Vagina (tissue), 2 donors: Measurements from ENCODE around the gene ITPR3. TPM values are rescaled to one million over a fixed set of nuclear protein-coding genes. Genes with fewer than 3 reads are reported as not detected.

Source experiments
- DNase-seq, 2 donors: peaks; one replicate each; pipeline ENCODE4 v3.0.0-alpha.2; 2017; ENCODE audit errors: extremely low spot score in 2 of 2
- H3K27ac ChIP-seq: fragments of 200-600 bp; sonication (generic); one replicate; pipeline ENCODE4 v1.5.1; 2019
- H3K27me3 ChIP-seq: fragments of 200-600 bp; sonication (generic); one replicate; pipeline ENCODE4 v1.5.1; 2019
- H3K36me3 ChIP-seq, 2 donors: fragments of 200-600 bp; sonication (generic); one replicate each; pipeline ENCODE4 v1.5.1; 2017 to 2019
- H3K4me1 ChIP-seq: fragments of 200-600 bp; sonication (generic); one replicate; pipeline ENCODE4 v1.5.1; 2019
- H3K4me3 ChIP-seq, 2 donors: fragments of 200-600 bp; sonication (generic); 1 replicate in 1 of 2; 2 replicates in 1 of 2; pipeline ENCODE4 v1.5.1; 2016 to 2019
- H3K9me3 ChIP-seq: fragments of 200-600 bp; sonication (generic); one replicate; pipeline ENCODE4 v1.5.1; 2019
- CTCF ChIP-seq, 3 experiments: fragments of 450-650 bp in 2 of 3; fragments of 200-600 bp in 1 of 3; sonication (generic) in 1 of 3; IDR thresholded peaks; one replicate each; pipeline ENCODE4 v1.5.1; 2017 to 2019; ENCODE audit warnings: antibody characterized with exemption in 3 of 3, mild to moderate bottlenecking in 2 of 3, moderate library complexity in 2 of 3
- POLR2A ChIP-seq, 2 donors: fragments of 450-650 bp; IDR thresholded peaks; one replicate each; pipeline ENCODE4 v1.6.1; 2017; ENCODE audit warnings: antibody characterized with exemption in 2 of 2, mild to moderate bottlenecking in 2 of 2, moderate library complexity in 2 of 2
- POLR2AphosphoS5 ChIP-seq, 2 donors: sonication (generic); formaldehyde crosslinking; IDR thresholded peaks; one replicate each; pipeline ENCODE4 v1.9.0; 2017; ENCODE audit warnings: antibody characterized with exemption in 2 of 2, mild to moderate bottlenecking in 2 of 2, low read depth in 1 of 2; ENCODE audit not compliant: insufficient read depth in 1 of 2
- intact Hi-C: fragments of 100-400 bp; cut with DNase I; formaldehyde crosslinking; loops from one replicate; pipeline ENCODE4 v1.15.1; 2023
- total RNA-seq: library from RNA; depleted of rRNA; stranded (reverse); fragments of >200 nt; gene quantifications from one replicate; pipeline ENCODE4 v1.2.3, GENCODE V29; 2016

Gene ITPR3
- total RNA-seq, 1 donor from 2014 or later, result 50.1 TPM

- intact Hi-C loops, result no loop called here
- DNase-seq, result no peak
- H3K9me3 ChIP-seq, result no peaks in the 10 kb centered on the region
- H3K4me1 ChIP-seq, result no peaks in the 10 kb centered on the region
- TF ChIP-seq POLR2A (IDR thresholded peaks at IDR 0.05) (no peak), CTCF (IDR thresholded peaks at IDR 0.05) (no peak), POLR2AphosphoS5 (IDR thresholded peaks at IDR 0.05; ENCODE audit: insufficient read depth in 1 of 2, low read depth in 1 of 2) (no peak)
- peaks cover 0 to 73% of the 10 kb centered on the region in 2 donors for H3K36me3 ChIP-seq
- H3K27me3 ChIP-seq, result no peaks in the 10 kb centered on the region
- H3K27ac ChIP-seq, result no peak overlapping the region
- no peak overlapping the region for H3K4me3 ChIP-seq
These were observed 64.5 kb downstream of the ITPR3 start for GRCh38 chr6:33685411-33686224.

GRCh38 chr6:33686225-33686924 lies 65.3 kb downstream of the ITPR3 start:
- TF ChIP-seq CTCF (IDR thresholded peaks at IDR 0.05) (no peak), POLR2AphosphoS5 (IDR thresholded peaks at IDR 0.05; ENCODE audit: insufficient read depth in 1 of 2, low read depth in 1 of 2) (no peak), POLR2A (IDR thresholded peaks at IDR 0.05) (no peak)
- no peaks in the 10 kb centered on the region for H3K9me3 ChIP-seq
- intact Hi-C loops, result no loop called here
- H3K4me1 ChIP-seq, result no peaks in the 10 kb centered on the region
- no peak for DNase-seq
- peaks cover 0 to 76% of the 10 kb centered on the region in 2 donors for H3K36me3 ChIP-seq
- H3K4me3 ChIP-seq, result no peak overlapping the region
- H3K27ac ChIP-seq, result no peak overlapping the region
- no peaks in the 10 kb centered on the region for H3K27me3 ChIP-seq

GRCh38 chr6:33686981-33687975 lies 66.2 kb downstream of the ITPR3 start:
- H3K4me1 ChIP-seq, result no peaks in the 10 kb centered on the region
- H3K27ac ChIP-seq, result no peak overlapping the region
- no peaks in the 10 kb centered on the region for H3K27me3 ChIP-seq
- no peak overlapping the region for H3K4me3 ChIP-seq
- intact Hi-C loops, result no loop called here
- H3K9me3 ChIP-seq, result no peaks in the 10 kb centered on the region
- H3K36me3 ChIP-seq, result peaks cover 0 to 81% of the 10 kb centered on the region in 2 donors
- TF ChIP-seq POLR2AphosphoS5 (IDR thresholded peaks at IDR 0.05; ENCODE audit: insufficient read depth in 1 of 2, low read depth in 1 of 2) (no peak), CTCF (IDR thresholded peaks at IDR 0.05) (no peak), POLR2A (IDR thresholded peaks at IDR 0.05) (no peak)
- DNase-seq, result no peak

GRCh38 chr6:33688006-33688405 lies 66.9 kb downstream of the ITPR3 start:
- Histone ChIP-seq H3K4me3 (no peak overlapping the region), H3K27me3 (no peaks in the 10 kb centered on the region), H3K27ac (no peak overlapping the region), H3K4me1 (no peaks in the 10 kb centered on the region), H3K9me3 (no peaks in the 10 kb centered on the region), H3K36me3 (peaks cover 0 to 83% of the 10 kb centered on the region in 2 donors)
- no peak for DNase-seq
- intact Hi-C loops, result no loop called here
- TF ChIP-seq POLR2AphosphoS5 (IDR thresholded peaks at IDR 0.05; ENCODE audit: insufficient read depth in 1 of 2, low read depth in 1 of 2), result no peak
- TF ChIP-seq POLR2A (IDR thresholded peaks at IDR 0.05), result no peak
- no peak for TF ChIP-seq CTCF (IDR thresholded peaks at IDR 0.05)
